GM10266 (cell line): Measurements from ENCODE around the gene BOLA2B.
A peak's percentile ranks its signal among the peaks of the same experiment; 100 is the strongest.

ENCODE experiments used
- DNase-seq: peaks from one replicate; pipeline ENCODE4 v3.0.0; 2012; ENCODE audit errors: extremely low spot score
- TF ChIP-seq, protein P1 (sequence below): IDR thresholded peaks from 2 replicates; pipeline ENCODE4 v1.5.1; 2012; ENCODE audit warnings: mild to moderate bottlenecking, low read depth; ENCODE audit not compliant: control insufficient read depth, insufficient read depth; ENCODE audit errors: missing control alignments

Gene BOLA2B

DNA sequence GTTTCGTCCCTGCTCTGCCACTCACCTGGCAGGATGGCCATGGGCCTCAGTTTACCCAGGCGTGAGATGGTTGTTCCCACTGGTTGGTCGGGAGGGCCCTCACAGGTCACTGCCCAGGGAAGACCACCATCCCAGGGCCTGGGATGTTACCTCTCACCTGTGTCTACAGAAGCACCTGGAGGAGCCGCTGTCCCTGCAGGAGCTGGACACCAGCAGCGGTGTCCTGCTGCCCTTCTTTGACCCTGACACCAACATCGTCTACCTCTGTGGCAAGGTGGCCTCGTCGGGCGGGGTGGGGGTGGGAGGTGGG, 6.0 kb downstream of the BOLA2B start:
- TF ChIP-seq, protein P1, sequence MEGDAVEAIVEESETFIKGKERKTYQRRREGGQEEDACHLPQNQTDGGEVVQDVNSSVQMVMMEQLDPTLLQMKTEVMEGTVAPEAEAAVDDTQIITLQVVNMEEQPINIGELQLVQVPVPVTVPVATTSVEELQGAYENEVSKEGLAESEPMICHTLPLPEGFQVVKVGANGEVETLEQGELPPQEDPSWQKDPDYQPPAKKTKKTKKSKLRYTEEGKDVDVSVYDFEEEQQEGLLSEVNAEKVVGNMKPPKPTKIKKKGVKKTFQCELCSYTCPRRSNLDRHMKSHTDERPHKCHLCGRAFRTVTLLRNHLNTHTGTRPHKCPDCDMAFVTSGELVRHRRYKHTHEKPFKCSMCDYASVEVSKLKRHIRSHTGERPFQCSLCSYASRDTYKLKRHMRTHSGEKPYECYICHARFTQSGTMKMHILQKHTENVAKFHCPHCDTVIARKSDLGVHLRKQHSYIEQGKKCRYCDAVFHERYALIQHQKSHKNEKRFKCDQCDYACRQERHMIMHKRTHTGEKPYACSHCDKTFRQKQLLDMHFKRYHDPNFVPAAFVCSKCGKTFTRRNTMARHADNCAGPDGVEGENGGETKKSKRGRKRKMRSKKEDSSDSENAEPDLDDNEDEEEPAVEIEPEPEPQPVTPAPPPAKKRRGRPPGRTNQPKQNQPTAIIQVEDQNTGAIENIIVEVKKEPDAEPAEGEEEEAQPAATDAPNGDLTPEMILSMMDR = no peak
- DNase-seq = no peak

DNA sequence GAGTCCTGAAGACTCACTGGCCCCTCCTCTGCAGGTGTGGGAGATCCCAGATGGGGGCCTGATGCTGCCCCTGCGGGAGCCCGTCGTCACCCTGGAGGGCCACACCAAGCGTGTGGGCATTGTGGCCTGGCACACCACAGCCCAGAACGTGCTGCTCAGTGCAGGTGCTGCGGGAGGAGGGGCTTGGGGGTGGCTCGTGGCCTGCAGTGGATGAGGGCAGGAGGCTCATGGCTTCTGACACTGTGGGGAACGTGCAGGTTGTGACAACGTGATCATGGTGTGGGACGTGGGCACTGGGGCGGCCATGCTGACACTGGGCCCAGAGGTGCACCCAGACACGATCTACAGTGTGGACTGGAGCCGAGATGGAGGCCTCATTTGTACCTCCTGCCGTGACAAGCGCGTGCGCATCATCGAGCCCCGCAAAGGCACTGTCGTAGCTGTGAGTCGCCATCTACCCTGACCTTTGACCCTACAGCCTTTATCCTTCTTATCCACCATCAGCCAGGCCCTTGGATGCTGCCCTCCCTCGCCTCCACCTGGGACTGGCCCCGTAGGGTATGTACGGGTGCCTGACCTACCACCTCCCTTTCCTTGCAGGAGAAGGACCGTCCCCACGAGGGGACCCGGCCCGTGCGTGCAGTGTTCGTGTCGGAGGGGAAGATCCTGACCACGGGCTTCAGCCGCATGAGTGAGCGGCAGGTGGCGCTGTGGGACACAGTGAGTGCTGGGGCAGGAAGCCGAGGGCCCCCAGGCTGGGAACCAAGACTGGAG, 6.5 kb downstream of the BOLA2B start:
- TF ChIP-seq, protein P1 = peak; percentile 84
- DNase-seq = peak; percentile 55

DNA sequence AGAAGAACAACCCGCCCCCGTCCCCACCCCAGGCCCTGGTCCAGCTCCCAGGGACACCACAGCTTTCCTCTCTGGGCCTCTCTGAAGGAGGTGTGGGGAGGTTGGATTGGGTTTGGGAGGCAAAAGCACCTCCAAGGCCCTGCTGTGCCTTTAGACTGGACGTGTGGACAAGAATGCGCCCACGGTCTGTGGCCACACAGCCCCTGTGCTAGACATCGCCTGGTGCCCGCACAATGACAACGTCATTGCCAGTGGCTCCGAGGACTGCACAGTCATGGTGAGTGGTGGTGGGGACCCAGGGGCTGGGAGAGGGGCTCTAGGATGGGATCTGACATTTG, 7.1 kb downstream of the BOLA2B start:
- TF ChIP-seq, protein P1 = no peak
- no peak for DNase-seq

DNA sequence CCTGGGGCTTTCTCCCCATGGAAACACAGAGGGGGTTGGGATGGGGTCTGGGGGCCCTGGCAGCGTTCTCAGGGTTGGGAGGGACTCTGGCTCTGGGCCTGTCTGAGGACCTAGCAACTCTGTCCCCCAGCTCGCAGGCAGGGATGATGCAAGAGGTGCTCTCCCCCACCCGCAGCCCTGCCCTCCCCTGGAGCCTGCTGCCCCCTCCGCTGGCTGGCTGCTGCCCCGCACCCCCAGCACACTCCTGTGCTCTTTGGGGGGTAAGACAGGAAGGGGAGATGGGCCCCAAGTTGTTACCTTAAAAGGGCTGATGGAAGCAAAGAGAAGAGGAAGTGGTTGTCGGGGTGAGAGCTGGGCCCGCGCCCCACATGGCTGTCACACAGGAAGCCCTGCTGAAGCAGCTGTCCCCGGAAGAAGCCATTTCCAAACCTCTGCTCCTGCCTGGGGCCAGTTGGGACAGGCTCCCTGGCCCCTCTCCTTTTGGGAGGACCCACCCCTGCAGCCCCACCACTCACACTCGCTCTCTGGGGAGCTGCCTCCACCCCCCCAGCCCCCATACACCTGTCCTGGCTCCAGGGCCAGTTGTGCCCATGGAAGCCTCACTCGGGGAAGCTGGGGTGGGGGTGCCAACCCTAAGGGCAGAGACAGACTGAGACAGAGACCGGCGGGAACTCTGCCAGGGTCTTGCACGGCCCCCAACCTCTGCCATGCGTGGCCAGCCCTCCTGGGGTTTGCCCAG, 7.6 kb downstream of the BOLA2B start:
- peak; percentile 89 for DNase-seq
- TF ChIP-seq, protein P1 = no peak

DNA sequence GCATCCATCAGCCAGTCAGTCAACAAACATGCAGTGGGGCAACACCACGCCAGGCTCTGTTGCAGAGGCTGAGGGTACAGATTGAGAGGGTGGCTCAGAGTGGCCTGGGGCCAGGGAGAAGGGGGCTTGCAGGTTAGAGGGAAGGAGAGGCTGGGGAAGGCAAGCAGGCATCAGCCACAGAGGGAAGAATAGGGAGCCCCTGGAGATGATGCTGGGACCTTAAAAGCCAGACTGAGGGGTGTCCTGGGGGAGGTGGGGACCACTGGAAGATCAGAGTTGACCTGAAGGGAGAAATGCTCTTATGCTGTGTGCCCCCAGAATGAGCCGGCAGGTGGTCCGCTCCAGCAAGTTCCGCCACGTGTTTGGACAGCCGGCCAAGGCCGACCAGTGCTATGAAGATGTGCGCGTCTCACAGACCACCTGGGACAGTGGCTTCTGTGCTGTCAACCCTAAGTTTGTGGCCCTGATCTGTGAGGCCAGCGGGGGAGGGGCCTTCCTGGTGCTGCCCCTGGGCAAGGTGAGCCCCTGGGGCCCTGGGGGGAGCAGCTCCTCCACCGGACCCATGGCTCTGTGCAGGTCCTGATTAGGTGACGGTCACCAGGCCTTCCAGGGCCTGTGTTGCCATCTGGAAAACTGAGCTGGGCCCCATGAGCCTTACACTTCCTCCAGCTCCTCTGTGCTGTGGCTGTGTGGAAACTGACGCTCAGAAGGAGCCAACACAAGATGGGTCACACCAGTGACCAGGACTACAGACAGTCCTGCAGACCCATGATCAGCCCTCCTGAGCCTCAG, 8.4 kb downstream of the BOLA2B start:
- peak; percentile 39 for DNase-seq
- TF ChIP-seq, protein P1 = no peak

DNA sequence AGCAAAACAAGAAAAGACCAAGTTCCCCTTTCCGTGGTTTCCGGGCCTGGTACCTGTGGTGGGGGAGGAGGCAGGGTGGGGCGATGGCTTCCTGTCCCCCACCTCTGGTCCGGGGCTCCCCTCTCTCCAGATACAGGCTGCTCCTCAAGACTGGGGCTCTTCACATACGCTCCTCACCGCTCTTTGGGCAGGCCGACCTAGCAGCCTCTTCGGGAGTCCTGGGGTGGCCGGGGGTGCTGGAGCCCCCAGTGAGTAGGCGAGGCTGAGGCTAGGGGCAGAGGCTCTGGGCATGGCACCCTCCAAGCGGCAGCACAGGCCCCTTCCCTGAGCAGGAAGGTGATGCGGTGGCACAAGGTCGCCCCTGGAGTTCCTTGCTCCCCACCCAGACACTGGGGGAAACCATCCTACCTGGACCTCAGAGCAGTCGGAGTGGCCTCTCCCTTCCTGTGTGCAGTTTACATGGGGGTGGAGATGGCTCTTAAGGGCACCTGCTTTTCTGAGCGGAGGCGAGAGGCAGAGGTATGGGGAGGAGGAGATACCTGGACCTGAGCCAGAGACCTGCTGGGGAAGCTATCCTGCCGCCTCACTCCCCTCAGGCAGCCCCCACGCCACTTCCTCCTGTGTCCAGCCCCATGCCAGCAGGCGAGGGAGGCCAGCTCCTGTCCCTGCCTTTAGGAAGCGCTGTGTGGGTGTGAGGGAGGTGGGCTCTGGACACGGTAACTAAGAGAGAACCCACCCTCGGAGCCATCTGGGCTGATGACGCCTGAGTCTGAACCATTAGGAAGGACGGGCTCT, 9.2 kb downstream of the BOLA2B start:
- TF ChIP-seq, protein P1 = no peak
- peak; percentile 85 for DNase-seq
